Prostate gland (tissue), 2 donors: ENCODE measurements around the gene BASP1.

ENCODE experiments used
- POLR2A ChIP-seq: fragments of 450-650 bp; IDR thresholded peaks from one replicate; pipeline ENCODE4 v1.6.1; 2016; ENCODE audit warnings: antibody characterized with exemption, mild to moderate bottlenecking
- POLR2AphosphoS5 ChIP-seq: sonication (generic); formaldehyde crosslinking; IDR thresholded peaks from one replicate; pipeline ENCODE4 v1.6.1; 2017; ENCODE audit warnings: antibody characterized with exemption
- TF ChIP-seq, protein P1 (sequence below), 4 experiments: fragments of 200-600 bp in 2 of 4; fragments of 450-650 bp in 2 of 4; sonication (generic) in 2 of 4; IDR thresholded peaks; 1 replicate in 3 of 4; 2 replicates in 1 of 4; pipeline ENCODE4 v1.5.1; 2016 to 2019; ENCODE audit warnings: antibody characterized with exemption in 4 of 4, mild to moderate bottlenecking in 2 of 4, moderate library complexity in 2 of 4

DNA sequence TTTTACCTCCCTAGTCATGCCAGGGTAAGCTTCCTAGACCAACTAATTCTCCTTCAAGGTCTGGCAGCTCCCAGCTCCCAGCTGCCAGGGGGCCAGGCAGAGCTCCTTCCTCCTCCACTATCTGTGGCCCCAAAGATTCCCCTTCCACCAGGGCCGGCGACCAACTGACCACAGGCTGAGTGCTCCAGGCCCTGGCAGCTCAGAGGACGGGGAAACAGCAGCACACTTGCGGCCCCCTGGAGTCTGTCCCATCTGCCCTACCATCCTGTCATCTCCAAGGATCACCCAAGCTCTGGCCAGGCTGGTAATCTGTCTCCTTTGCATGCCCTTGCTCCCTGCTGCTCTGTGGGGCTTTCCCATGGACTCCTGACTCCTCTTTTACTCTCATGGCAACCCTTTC, 31.2 kb upstream of the BASP1 start:
- TF ChIP-seq POLR2AphosphoS5 = no peak
- TF ChIP-seq POLR2A = no peak
- TF ChIP-seq, protein P1, sequence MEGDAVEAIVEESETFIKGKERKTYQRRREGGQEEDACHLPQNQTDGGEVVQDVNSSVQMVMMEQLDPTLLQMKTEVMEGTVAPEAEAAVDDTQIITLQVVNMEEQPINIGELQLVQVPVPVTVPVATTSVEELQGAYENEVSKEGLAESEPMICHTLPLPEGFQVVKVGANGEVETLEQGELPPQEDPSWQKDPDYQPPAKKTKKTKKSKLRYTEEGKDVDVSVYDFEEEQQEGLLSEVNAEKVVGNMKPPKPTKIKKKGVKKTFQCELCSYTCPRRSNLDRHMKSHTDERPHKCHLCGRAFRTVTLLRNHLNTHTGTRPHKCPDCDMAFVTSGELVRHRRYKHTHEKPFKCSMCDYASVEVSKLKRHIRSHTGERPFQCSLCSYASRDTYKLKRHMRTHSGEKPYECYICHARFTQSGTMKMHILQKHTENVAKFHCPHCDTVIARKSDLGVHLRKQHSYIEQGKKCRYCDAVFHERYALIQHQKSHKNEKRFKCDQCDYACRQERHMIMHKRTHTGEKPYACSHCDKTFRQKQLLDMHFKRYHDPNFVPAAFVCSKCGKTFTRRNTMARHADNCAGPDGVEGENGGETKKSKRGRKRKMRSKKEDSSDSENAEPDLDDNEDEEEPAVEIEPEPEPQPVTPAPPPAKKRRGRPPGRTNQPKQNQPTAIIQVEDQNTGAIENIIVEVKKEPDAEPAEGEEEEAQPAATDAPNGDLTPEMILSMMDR (IDR thresholded peaks at IDR 0.05) = no peak
